HCT116 (cell line): ENCODE results near the gene NTS. TPM values are rescaled to one million over a fixed set of nuclear protein-coding genes. Genes with fewer than 3 reads are reported as not detected.

Source experiments
- total RNA-seq: library from RNA; stranded (reverse); gene quantifications from one replicate; pipeline ENCODE4 v1.2.1, GENCODE V29; 2021; ENCODE audit not compliant: unreplicated experiment

The NTS gene
- total RNA-seq, 1 experiment from 2014 or later, result not detected

Other genes starting within 250 kb of the NTS start
- gene RASSF9, start 37.9 kb upstream of the NTS start, total RNA-seq, result not detected